ENCODE data around the gene TRIM40.

DNA sequence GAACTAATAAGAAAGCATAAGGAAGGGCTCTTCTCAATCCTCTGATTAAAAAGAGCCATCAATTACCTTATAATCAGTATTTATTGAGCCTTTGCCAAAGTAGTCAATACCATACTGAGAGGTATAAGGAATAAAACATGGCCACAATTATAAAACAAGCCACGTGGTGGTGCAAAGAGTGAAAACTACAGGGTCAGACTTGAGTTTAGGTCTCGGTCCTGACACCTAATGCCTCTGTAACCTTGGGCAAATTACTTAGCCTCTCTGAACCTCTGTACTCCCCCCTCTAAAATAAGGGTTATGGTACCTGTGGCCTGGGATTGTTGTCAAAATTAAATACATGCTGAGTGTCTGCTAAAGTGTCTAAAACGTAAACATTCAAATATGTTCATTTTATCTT lies 13.3 kb downstream of the TRIM40 start:
- TF ChIP-seq, protein P1, sequence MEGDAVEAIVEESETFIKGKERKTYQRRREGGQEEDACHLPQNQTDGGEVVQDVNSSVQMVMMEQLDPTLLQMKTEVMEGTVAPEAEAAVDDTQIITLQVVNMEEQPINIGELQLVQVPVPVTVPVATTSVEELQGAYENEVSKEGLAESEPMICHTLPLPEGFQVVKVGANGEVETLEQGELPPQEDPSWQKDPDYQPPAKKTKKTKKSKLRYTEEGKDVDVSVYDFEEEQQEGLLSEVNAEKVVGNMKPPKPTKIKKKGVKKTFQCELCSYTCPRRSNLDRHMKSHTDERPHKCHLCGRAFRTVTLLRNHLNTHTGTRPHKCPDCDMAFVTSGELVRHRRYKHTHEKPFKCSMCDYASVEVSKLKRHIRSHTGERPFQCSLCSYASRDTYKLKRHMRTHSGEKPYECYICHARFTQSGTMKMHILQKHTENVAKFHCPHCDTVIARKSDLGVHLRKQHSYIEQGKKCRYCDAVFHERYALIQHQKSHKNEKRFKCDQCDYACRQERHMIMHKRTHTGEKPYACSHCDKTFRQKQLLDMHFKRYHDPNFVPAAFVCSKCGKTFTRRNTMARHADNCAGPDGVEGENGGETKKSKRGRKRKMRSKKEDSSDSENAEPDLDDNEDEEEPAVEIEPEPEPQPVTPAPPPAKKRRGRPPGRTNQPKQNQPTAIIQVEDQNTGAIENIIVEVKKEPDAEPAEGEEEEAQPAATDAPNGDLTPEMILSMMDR (IDR thresholded peaks at IDR 0.05; ENCODE audit: low read length): no peak
- no peak for TF ChIP-seq EZH2 (optimal IDR thresholded peaks at IDR 0.05; ENCODE audit: low read depth, low read length)

All from MM.1S (cell line).